ENCODE data around the gene ATP11A.

The ATP11A gene

DNA sequence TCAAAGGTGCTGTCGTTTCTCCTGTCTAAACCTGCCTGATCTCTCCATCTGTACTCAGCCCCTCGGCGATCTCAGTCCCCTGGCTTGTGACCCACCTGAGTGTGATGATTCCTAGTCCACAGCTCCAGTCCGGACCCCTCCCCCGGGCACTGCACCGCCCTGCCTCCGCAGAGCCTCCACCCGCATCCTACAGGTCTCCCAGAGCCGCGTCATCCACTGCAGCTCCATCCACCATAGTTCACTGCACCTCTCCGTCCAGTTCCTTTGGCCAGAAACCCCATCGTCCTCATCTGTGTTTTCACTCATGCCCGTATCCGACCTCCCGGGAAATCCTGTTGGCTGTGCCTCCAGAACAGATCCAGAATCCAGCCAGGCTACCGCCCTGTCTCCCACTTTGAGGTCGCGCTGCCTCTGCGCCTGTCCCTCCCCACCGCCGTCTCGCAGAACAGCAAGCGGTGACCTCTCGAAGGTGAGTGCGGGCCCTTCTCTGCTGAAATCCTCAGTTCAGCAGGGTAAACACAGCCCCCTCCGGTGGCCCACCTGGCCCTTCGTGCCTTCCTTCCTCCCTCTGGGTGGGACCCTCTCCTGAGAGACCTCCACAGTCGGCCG, 227.3 kb downstream of the ATP11A start:
- DNase-seq (ENCODE audit: low read depth in 2 of 2, low spot score in 1 of 2): no peak

DNA sequence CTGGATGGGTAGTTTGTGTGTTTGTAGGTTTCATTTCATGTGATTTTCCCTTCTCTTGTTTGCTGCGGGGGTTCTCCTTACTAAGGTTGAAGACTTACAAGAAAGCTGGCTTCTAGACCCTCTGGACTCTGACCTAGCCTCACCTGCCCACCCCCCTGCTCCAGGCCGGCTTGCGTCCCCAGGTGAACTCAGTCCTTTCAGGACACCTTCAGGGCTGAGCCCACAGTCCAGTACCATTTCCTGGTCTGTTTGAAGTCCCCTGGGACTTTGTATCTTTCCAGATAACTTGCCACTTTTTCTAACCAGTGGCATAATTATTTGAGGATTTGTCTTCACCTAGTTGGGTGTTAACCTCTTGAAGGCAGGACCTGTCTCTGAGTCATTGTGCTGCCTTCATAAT, 227.9 kb downstream of the ATP11A start:
- DNase-seq (ENCODE audit: low read depth in 2 of 2, low spot score in 1 of 2): no peak

DNA sequence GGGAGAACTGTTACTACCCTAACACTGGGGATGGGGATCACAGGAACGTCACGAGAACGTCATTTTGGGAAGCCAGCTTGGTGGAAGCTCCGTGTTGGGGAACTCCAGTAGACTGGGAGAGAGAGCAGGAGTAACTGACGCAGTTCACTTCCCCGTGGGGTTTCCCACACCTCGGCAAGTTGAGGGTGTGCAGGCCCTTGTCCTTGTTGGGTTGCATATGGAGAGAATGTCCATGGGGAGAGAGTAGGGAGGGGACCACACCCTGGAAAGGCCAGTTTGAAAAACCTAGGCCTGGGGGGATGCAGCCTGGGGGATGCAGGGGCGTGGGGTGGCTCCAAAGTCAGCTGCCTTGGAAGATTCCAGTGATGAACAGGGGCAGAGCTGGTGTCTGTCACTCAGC, 228.4 kb downstream of the ATP11A start:
- DNase-seq (ENCODE audit: low read depth in 2 of 2, low spot score in 1 of 2): no peak

GRCh38 chr13:112918746-112919145, 228.9 kb downstream of the ATP11A start:
- DNase-seq (ENCODE audit: low read depth in 2 of 2, low spot score in 1 of 2): no peak

- no peak for DNase-seq (ENCODE audit: low read depth in 2 of 2, low spot score in 1 of 2)
Measured at GRCh38 chr13:112923962-112924361, 234.1 kb downstream of the ATP11A start.

DNA sequence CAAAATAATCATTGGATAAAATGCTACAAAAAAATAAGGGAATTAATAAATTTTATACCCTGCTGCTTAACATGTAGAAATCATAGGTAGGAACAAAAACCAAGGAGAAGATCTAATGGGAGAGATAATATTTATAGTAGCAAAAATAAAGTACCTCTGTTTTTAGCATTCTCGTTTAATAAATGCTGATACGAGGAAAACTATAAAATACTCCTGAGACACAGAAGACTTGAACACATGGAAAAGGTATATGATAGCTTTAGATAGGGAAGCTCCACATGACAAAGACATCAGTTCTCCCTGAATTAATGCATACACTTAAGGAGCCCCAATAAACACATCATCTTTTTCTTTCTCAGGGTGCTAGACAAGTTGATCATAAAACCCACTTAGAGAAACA, 234.5 kb downstream of the ATP11A start:
- DNase-seq (ENCODE audit: low read depth in 2 of 2, low spot score in 1 of 2): no peak

DNA sequence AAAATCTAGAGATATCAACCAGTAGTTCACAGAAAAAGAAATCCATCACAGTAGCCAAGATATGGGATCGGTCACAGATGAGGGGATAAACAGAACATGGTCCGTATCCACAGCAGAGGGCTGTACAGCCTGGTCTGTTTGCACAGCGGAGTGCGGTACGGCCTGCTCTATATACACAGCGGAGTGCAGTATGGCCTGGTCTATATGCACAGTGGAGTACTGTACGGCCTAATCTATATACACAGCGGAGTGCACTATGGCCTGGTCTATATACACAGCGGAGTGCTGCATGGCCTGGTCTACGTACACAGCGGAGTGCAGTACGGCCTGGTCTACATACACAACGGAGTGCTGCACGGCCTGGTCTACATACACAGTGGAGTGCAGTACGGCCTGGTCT, 236.2 kb downstream of the ATP11A start:
- no peak for DNase-seq (ENCODE audit: low read depth in 2 of 2, low spot score in 1 of 2)

GRCh38 chr13:112926993-112927392, 237.2 kb downstream of the ATP11A start:
- no peak for DNase-seq (ENCODE audit: low read depth in 2 of 2, low spot score in 1 of 2)

DNA sequence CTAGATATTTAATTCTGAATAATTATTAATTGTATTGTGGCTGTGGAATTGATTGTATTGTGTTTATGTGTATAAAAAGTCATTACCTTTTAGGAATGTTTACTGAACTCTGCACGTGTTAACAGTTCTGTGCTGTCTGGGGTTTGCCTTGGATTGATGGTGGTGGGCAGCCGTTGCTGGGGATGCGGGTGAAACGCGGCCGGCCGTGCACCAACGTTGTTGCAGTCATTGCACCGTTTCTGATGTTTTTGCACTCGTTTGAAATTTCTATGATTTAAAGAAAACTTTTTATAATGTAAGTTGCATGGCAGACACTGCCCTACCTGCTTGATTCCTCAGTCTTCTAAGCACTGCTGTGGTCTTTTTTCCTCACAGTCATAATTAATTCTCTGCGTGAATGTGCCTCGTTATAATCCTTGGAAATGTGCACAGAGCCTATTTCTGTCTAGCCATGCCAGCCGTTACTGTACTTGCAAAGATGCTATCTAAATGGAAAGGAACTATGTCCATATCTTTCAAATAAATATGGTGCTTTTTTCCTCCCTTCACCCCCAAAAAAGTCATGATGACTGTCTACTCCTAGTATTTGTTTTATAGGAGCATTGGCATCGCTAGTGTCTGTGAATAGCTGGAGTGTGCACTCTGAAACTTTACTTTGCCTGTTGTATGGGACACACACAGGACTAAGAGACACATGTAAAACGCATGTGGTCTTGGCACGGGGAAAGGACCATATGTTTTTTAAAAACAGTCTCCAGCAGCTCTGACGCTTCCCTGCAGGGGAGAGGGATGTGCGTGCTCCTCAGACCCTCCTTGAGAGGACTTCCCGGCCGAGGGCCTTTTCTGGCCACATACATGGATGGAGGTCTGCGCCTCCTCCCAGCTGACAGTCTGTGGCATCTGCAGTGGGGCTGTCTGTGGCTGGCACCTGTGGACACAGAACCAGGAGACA, 238.5 kb downstream of the ATP11A start:
- DNase-seq (ENCODE audit: low read depth in 2 of 2, low spot score in 1 of 2): no peak

GRCh38 chr13:112928972-112929782, 239.3 kb downstream of the ATP11A start:
- no peak for DNase-seq (ENCODE audit: low read depth in 2 of 2, low spot score in 1 of 2)

GRCh38 chr13:112929783-112930055, 239.9 kb downstream of the ATP11A start:
- DNase-seq (ENCODE audit: low read depth in 2 of 2, low spot score in 1 of 2): no peak

DNA sequence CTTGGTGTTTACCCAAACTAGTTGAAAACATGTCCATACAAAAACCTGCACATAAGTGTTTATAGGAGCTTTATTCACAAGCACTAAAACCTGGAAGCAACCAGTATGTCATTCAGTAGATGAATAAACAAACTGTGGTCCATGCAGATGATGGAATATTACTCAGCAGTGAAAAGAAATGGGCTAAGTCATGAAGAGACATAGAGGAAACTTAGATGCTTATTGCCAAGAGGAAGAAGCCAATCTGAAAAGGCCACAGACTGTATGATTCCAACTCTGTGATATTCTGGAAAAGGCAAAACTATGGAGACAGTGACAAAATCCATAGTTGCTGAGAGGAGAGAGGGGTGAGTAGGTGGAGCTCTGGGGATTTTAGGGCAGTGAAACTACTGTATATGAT, 240.4 kb downstream of the ATP11A start:
- DNase-seq (ENCODE audit: low read depth in 2 of 2, low spot score in 1 of 2): no peak

DNA sequence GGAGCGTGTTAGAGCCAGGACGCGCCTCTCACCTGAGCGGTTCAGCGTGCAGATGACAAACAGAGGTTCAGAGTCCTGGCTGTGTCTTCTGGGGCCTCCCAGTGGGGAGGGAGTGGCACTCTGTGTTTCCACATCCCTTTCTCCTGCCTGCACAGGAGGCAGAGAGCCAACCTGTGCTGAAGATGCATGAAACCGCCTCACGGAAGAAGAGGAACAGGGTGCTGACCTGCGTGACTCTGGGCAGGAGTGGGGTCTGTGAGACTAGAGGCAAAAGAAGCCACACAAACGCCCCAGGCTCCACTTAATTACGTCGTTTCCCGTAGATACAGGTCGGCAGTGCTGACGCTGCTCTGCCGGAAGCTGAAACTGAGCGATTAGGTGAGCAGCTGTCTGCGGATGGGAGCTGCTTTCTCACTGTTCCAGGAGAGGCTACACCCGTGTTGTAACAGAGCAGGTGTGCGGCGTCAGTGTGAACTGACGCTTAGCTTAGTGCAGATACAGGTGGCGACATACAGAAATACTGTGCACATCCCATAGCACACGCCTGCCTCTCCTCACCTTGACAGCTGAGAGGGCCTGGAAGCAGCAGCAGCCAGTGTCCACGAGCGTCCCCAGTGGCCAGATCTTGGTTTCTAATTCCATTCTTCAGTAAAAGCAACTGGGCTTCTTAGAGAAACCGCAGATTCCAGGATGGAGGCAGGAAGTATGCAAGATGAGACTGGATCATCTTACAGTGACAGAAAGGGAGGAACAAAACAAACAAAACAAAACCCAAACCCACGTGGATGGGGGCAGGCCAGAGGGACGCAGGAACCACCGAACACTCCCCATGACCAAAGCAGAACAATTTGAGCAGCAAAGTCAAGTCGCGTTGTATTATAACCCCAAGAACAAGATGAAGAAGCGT, 241.4 kb downstream of the ATP11A start:
- DNase-seq (ENCODE audit: low read depth in 2 of 2, low spot score in 1 of 2): no peak

DNA sequence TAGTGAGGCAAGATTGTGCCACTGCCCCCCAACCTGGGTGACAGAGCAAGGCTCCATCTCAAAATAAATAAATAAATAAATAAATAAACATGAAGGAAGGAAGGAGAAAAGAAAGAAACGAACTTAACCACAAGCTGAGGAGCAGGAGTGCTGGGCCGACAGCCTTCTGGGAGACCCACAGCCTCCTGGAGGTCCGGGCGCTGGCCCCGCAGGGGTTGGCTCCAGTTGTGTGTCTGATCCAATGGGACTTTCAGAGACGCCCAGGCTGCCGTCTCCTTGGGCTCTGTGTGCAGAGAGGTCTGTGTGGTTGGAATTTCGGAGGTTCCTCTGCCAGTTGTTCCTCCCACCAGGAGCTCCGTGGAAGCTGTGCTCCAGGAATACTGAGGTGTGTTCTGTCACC, 243.1 kb downstream of the ATP11A start:
- no peak for DNase-seq (ENCODE audit: low read depth in 2 of 2, low spot score in 1 of 2)

- no peak for DNase-seq (ENCODE audit: low read depth in 2 of 2, low spot score in 1 of 2)
Measured at GRCh38 chr13:112933649-112934048, 243.8 kb downstream of the ATP11A start.

DNA sequence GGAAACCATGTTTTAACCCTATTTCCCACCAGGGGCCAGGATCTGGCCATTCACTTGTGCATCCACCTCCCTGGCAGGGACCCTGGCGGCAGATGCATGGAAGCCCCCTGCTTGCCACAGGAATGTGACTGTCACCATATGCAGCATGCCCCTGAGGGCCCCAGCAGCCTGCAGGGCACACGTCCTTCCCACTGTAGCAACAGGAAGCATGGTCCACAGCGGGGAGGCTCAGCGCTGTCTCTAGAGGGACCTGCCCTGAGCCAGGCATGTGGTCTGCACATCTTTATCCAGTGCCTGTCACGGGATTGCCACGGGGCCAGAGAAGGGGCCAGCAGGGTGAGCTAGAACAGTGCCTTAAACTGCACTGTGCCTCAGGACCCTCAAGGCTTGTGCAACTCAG, 244.2 kb downstream of the ATP11A start:
- DNase-seq (ENCODE audit: low read depth in 2 of 2, low spot score in 1 of 2): no peak

Measured in stimulated activated CD8-positive, alpha-beta memory T cell treated with anti-CD3 and anti-CD28 coated beads, Interleukin-4, amount 100 ng/mL, for 1 hour (primary cell).